AG04449 (cell line): ENCODE data around the gene VPS13D.

Source experiments
- CTCF ChIA-PET: fragments of 350-600 bp; formaldehyde crosslinking; extraction: SDS; loops from one replicate; lab custom pipeline; 2021; ENCODE audit warnings: antibody characterized with exemption; lab: Yijun Ruan, JAX
- POLR2A ChIA-PET: fragments of 400-600, 350-600 bp; formaldehyde crosslinking; extraction: SDS; loops from one replicate; lab custom pipeline; 2020; ENCODE audit warnings: antibody characterized with exemption, inconsistent platforms; lab: Yijun Ruan, JAX
- DNase-seq: peaks from one replicate; pipeline ENCODE4 v3.0.0-alpha.2; 2010; ENCODE audit warnings: low read depth, low spot score
- H3K4me3 ChIP-seq: 2 replicates; pipeline ENCODE4 v1.5.1; 2011; ENCODE audit warnings: low read depth, mild to moderate bottlenecking, control low read depth, low read length
- CTCF ChIP-seq: IDR thresholded peaks from one replicate; pipeline ENCODE4 v1.5.1; 2011; ENCODE audit warnings: mild to moderate bottlenecking, moderate library complexity, low read length, control low read depth, inconsistent platforms; ENCODE audit not compliant: insufficient read depth; ENCODE audit errors: missing control alignments

Gene VPS13D

GRCh38 chr1:12202577-12202976 lies 27.3 kb upstream of the VPS13D start:
- no peak for DNase-seq
- no peak overlapping the region for H3K4me3 ChIP-seq
- ChIA-PET CTCF (interaction anchor here (1.3 to 21.3 kb wide), 3 partner anchors 82 to 123 kb away, joined by 3 to 730 read pairs (median 5); no protein-coding TSS in a partner anchor), POLR2A (no interaction called here)
- TF ChIP-seq CTCF = no peak

GRCh38 chr1:12203216-12204007 lies 26.4 kb upstream of the VPS13D start:
- CTCF ChIA-PET = interaction anchor here (1.3 to 21.3 kb wide), 3 partner anchors 83 to 124 kb away, joined by 3 to 730 read pairs (median 5); no protein-coding TSS in a partner anchor
- no peak overlapping the region for H3K4me3 ChIP-seq
- DNase-seq = no peak
- POLR2A ChIA-PET = no interaction called here
- no peak for TF ChIP-seq CTCF

GRCh38 chr1:12204140-12204539 lies 25.7 kb upstream of the VPS13D start:
- CTCF ChIA-PET = interaction anchor here (21.3 kb wide), 1 partner anchor 84 kb away, joined by 730 read pairs; no protein-coding TSS in a partner anchor

GRCh38 chr1:12204754-12205658 lies 24.8 kb upstream of the VPS13D start:
- CTCF ChIA-PET = interaction anchor here (0.7 to 21.3 kb wide), 4 partner anchors 9 to 85 kb away, joined by 3 to 730 read pairs (median 4); no protein-coding TSS in a partner anchor
- no peak overlapping the region for H3K4me3 ChIP-seq
- POLR2A ChIA-PET = no interaction called here
- no peak for TF ChIP-seq CTCF
- DNase-seq = no peak

More at GRCh38 chr1:12204140-12204539, 25.7 kb upstream of the VPS13D start:
- TF ChIP-seq CTCF = no peak
- H3K4me3 ChIP-seq = no peak overlapping the region
- POLR2A ChIA-PET = no interaction called here
- DNase-seq = no peak

GRCh38 chr1:12206238-12206637 lies 23.6 kb upstream of the VPS13D start:
- no peak for TF ChIP-seq CTCF
- ChIA-PET CTCF (interaction anchor here (1.2 to 21.3 kb wide), 2 partner anchors 15 to 86 kb away, joined by 3 to 730 read pairs; no protein-coding TSS in a partner anchor), POLR2A (interaction anchor here (0.6 kb wide), 1 partner anchor 66 kb away, joined by 3 read pairs; no protein-coding TSS in a partner anchor)
- no peak for DNase-seq
- no peak overlapping the region for H3K4me3 ChIP-seq
